HCT116 (cell line): ENCODE data around the gene CD40. TPM values are rescaled to one million over a fixed set of nuclear protein-coding genes. Genes with fewer than 3 reads are reported as not detected.

Experiments
- ATAC-seq: fragments of 200-7000 bp; cut with Tn5 transposase; 2 replicates; pipeline ENCODE4 v1.9.1; 2020; ENCODE audit warnings: mild to moderate bottlenecking, moderate library complexity
- BruUV-seq: library from RNA; stranded (reverse); fragments of 400-500 nt; replicated peaks from 2 replicates; lab custom pipeline; 2021; lab: Mats Ljungman, UMichigan
- CTCF ChIA-PET: fragments of 300-600 bp; sonication (Branson Sonifier 250); formaldehyde crosslinking; loops from one replicate; lab custom pipeline; 2021; ENCODE audit warnings: antibody characterized with exemption; lab: Charles Lee
- POLR2A ChIA-PET: fragments of 300-600, 350-600 bp; sonication (Branson Sonifier 250); formaldehyde crosslinking; loops from one replicate; lab custom pipeline; 2021; ENCODE audit warnings: antibody characterized with exemption; lab: Charles Lee
- RAD21 ChIA-PET, 2 experiments: fragments of 300-600 bp; sonication (Branson Sonifier 250); formaldehyde crosslinking; loops; one replicate each; lab custom pipeline; 2023; ENCODE audit warnings: low total read pairs in 2 of 2; ENCODE audit not compliant: uncharacterized antibody in 2 of 2, unreplicated experiment in 2 of 2, low non-redundant PET in 1 of 2; lab: Charles Lee
- DNase-seq: peaks from one replicate; pipeline ENCODE4 v3.0.0-alpha.2; 2010; ENCODE audit warnings: low read depth, low spot score
- H2AFZ ChIP-seq: fragments of 200-600 bp; shearing (Covaris generic), sonication (generic); 2 replicates; pipeline ENCODE4 v1.6.1; 2017; ENCODE audit warnings: low read depth, mixed run types, mixed read lengths, antibody characterized with exemption, low read length; ENCODE audit not compliant: poor library complexity, severe bottlenecking
- H3K27ac ChIP-seq: 2 replicates; pipeline ENCODE4 v1.5.1; 2012; ENCODE audit warnings: low read depth, low read length
- H3K27me3 ChIP-seq: fragments of 200-600 bp; sonication (generic); 2 replicates; pipeline ENCODE4 v1.6.1; 2016; ENCODE audit warnings: mixed run types, low read length, mixed read lengths; ENCODE audit not compliant: insufficient read depth
- H3K36me3 ChIP-seq, 2 experiments: fragments of 200-500 bp in 1 of 2; fragments of 200-600 bp in 1 of 2; sonication (Bioruptor generic) in 1 of 2; sonication (generic) in 1 of 2; 2 replicates each; pipeline versions ENCODE4 v1.5.1 to v1.6.1; 2014 to 2016; ENCODE audit warnings: low read length in 2 of 2, inconsistent platforms in 1 of 2, mixed read lengths in 1 of 2, mixed run types in 1 of 2; ENCODE audit not compliant: insufficient read depth in 2 of 2, control insufficient read depth in 1 of 2
- H3K4me1 ChIP-seq, 2 experiments: fragments of 200-600 bp in 1 of 2; sonication (generic) in 1 of 2; 2 replicates each; pipeline versions ENCODE4 v1.5.1 to v1.6.1; 2012 to 2017; ENCODE audit warnings: low read length in 2 of 2, inconsistent platforms in 1 of 2, mild to moderate bottlenecking in 1 of 2, mixed read lengths in 1 of 2, mixed run types in 1 of 2, moderate library complexity in 1 of 2; ENCODE audit not compliant: insufficient read depth in 2 of 2, control insufficient read depth in 1 of 2
- H3K4me2 ChIP-seq: fragments of 200-600 bp; sonication (generic); 2 replicates; pipeline ENCODE4 v1.6.1; 2017; ENCODE audit warnings: mixed run types, low read length, mixed read lengths
- H3K4me3 ChIP-seq, 2 experiments: fragments of 200-600 bp in 1 of 2; sonication (generic) in 1 of 2; replicated peaks in 1 of 2; 2 replicates each; pipeline ENCODE4 v1.5.1; 2011 to 2016; ENCODE audit warnings: low read length in 2 of 2, control low read depth in 1 of 2, low read depth in 1 of 2, mild to moderate bottlenecking in 1 of 2, mixed read lengths in 1 of 2, mixed run types in 1 of 2
- H3K79me2 ChIP-seq: fragments of 200-600 bp; sonication (generic); 2 replicates; pipeline ENCODE4 v1.6.1; 2017; ENCODE audit warnings: mild to moderate bottlenecking, mixed run types, low read length, moderate library complexity, mixed read lengths; ENCODE audit not compliant: insufficient read depth
- H3K9ac ChIP-seq: fragments of 200-600 bp; sonication (generic); 2 replicates; pipeline ENCODE4 v1.6.1; 2016; ENCODE audit warnings: low read length, mixed read lengths
- H3K9me2 ChIP-seq: fragments of 200-600 bp; sonication (generic), shearing (Covaris generic); 2 replicates; pipeline ENCODE4 v1.6.1; 2017; ENCODE audit warnings: mixed run types, mild to moderate bottlenecking, moderate library complexity; ENCODE audit not compliant: insufficient read depth
- H3K9me3 ChIP-seq, 2 experiments: fragments of 200-500 bp in 1 of 2; fragments of 200-600 bp in 1 of 2; sonication (Bioruptor generic) in 1 of 2; sonication (generic) in 1 of 2; 2 replicates each; pipeline ENCODE4 v1.6.1; 2014 to 2017; ENCODE audit warnings: low read length in 2 of 2, mixed read lengths in 2 of 2, inconsistent platforms in 1 of 2, low read depth in 1 of 2, mild to moderate bottlenecking in 1 of 2, mixed run types in 1 of 2, moderate library complexity in 1 of 2; ENCODE audit not compliant: control insufficient read depth in 1 of 2, insufficient read depth in 1 of 2
- H4K20me1 ChIP-seq: fragments of 200-600 bp; sonication (generic), shearing (Covaris generic); 2 replicates; pipeline ENCODE4 v1.6.1; 2017; ENCODE audit warnings: mixed run types, mild to moderate bottlenecking, moderate library complexity; ENCODE audit not compliant: insufficient read depth
- CBX3 ChIP-seq: IDR thresholded peaks from 2 replicates; pipeline ENCODE4 v1.6.1; 2012; ENCODE audit warnings: low read depth
- ELF1 ChIP-seq: IDR thresholded peaks from 2 replicates; pipeline ENCODE4 v1.6.1; 2012; ENCODE audit warnings: low read depth, borderline replicate concordance
- EZH2phosphoT487 ChIP-seq: fragments of 200-600 bp; IDR thresholded peaks from 2 replicates; pipeline ENCODE4 v1.6.1; 2018; ENCODE audit warnings: antibody characterized with exemption, borderline replicate concordance
- FOSL1 ChIP-seq: IDR thresholded peaks from 2 replicates; pipeline ENCODE4 v1.6.1; 2012; ENCODE audit warnings: low read depth
- POLR2AphosphoS5 ChIP-seq: IDR thresholded peaks from 2 replicates; pipeline ENCODE4 v1.6.1; 2011; ENCODE audit warnings: mild to moderate bottlenecking, low read depth, low read length, moderate library complexity
- RAD21 ChIP-seq: IDR thresholded peaks from 2 replicates; pipeline ENCODE4 v1.6.1; 2012; ENCODE audit warnings: low read depth, mild to moderate bottlenecking
- SIN3A ChIP-seq: IDR thresholded peaks from 2 replicates; pipeline ENCODE4 v1.6.1; 2012; ENCODE audit warnings: low read depth
- SP1 ChIP-seq: IDR thresholded peaks from 2 replicates; pipeline ENCODE4 v1.6.1; 2012; ENCODE audit warnings: low read depth
- SRF ChIP-seq: IDR thresholded peaks from 2 replicates; pipeline ENCODE4 v1.6.1; 2012; ENCODE audit warnings: low read depth
- TCF7L2 ChIP-seq: IDR thresholded peaks from 2 replicates; pipeline ENCODE4 v1.7.0; 2011; ENCODE audit warnings: borderline replicate concordance, inconsistent platforms; ENCODE audit not compliant: insufficient read depth, insufficient read length; ENCODE audit errors: extremely low read depth
- YY1 ChIP-seq: IDR thresholded peaks from 2 replicates; pipeline ENCODE4 v1.6.1; 2011; ENCODE audit warnings: low read length, low read depth, moderate library complexity, mild to moderate bottlenecking; ENCODE audit not compliant: insufficient replicate concordance; ENCODE audit errors: extremely low read depth
- ZFX ChIP-seq: fragments of 450-650 bp; IDR thresholded peaks from 2 replicates; pipeline ENCODE4 v1.6.1; 2017
- ZNF274 ChIP-seq: fragments of 200-500 bp; sonication (Bioruptor generic); IDR thresholded peaks from 2 replicates; pipeline ENCODE4 v1.6.1; 2014; ENCODE audit warnings: mild to moderate bottlenecking, low read depth, low read length, inconsistent platforms
- intact Hi-C: fragments of 100-400 bp; cut with micrococcal nuclease; formaldehyde crosslinking; loops from 2 replicates; pipeline ENCODE4 v1.10.0; 2022
- total RNA-seq: library from RNA; stranded (reverse); gene quantifications from one replicate; pipeline ENCODE4 v1.2.1, GENCODE V29; 2021; ENCODE audit not compliant: unreplicated experiment
- TF ChIP-seq, protein P1 (sequence below): IDR thresholded peaks from 2 replicates; pipeline ENCODE4 v1.6.1; 2012
- TF ChIP-seq, protein P2 (sequence below): IDR thresholded peaks from 2 replicates; pipeline ENCODE4 v1.6.1; 2012
- TF ChIP-seq, protein P3 (sequence below): IDR thresholded peaks from 2 replicates; pipeline ENCODE4 v1.6.1; 2011; ENCODE audit warnings: mild to moderate bottlenecking, low read length, moderate library complexity; ENCODE audit not compliant: insufficient replicate concordance; ENCODE audit errors: extremely low read depth
- TF ChIP-seq, protein P4 (sequence below), 3 experiments: fragments of 200-600 bp in 1 of 3; sonication (generic) in 1 of 3; IDR thresholded peaks in 2 of 3; conservative IDR thresholded peaks in 1 of 3; 2 replicates each; pipeline ENCODE4 v1.5.1; 2012 to 2017; ENCODE audit warnings: low read depth in 2 of 3, low read length in 2 of 3, antibody characterized with exemption in 1 of 3, borderline replicate concordance in 1 of 3, control low read depth in 1 of 3, mild to moderate bottlenecking in 1 of 3, mixed read lengths in 1 of 3, mixed run types in 1 of 3, moderate library complexity in 1 of 3; ENCODE audit not compliant: insufficient read depth in 1 of 3
- TF ChIP-seq, protein P5 (sequence below): IDR thresholded peaks from 2 replicates; pipeline ENCODE4 v1.6.1; 2012; ENCODE audit warnings: low read depth

CD40 gene
- total RNA-seq, 1 experiment from 2014 or later: 21.3 TPM

DNA sequence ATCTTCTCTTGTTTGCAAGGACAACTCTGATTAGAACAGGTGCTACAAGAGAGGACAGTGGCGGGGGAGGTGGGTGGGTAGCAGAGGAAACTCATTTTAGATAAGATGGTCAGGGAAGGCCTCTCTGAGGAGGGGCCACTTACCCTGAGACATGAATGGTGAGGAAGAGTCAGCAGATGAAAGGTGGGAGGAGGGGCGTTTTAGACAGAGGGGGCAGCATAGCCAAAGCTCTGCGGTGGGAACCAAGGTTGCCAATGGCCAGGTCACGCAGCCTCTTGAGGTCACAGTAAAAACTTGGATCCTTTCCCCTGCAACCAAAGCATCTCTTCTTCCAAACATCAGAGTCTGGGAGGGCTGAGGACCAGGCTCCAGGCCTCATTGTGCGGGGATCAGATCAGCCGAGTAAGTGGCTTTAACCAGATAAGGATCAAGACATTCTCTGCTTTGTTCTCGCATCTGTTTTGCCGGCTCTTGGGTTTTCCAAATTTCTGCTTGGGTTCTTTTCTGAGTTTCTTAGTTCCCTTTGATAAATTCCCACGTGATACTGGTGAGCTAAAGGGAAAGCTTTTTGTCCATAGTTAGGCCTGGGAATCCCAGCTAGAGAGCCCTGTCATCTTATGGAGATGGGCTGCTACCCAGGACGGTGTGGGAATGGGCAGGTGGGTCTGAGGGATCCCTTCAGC, 5.5 kb upstream of the CD40 start:
- no TSS peak for BruUV-seq
- POLR2A ChIA-PET: no interaction called here
- H3K9ac ChIP-seq: no peak overlapping the region
- H3K79me2 ChIP-seq: no peaks in the 10 kb centered on the region
- H3K9me2 ChIP-seq: no peaks in the 10 kb centered on the region
- H3K9me3 ChIP-seq: no peaks in the 10 kb centered on the region
- ATAC-seq (no peak), DNase-seq (no peak)
- RAD21 ChIA-PET: no interaction called here
- peaks cover 17% of the 10 kb centered on the region; the same call in 1 of the 2 replicates for H3K27me3 ChIP-seq
- H3K4me3 ChIP-seq: no peak overlapping the region
- intact Hi-C loops: no loop called here
- TF ChIP-seq EZH2phosphoT487: no peak
- TF ChIP-seq, protein P1, sequence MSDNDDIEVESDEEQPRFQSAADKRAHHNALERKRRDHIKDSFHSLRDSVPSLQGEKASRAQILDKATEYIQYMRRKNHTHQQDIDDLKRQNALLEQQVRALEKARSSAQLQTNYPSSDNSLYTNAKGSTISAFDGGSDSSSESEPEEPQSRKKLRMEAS: no peak
- TF ChIP-seq ELF1: no peak
- TF ChIP-seq RAD21: no peak
- TF ChIP-seq SP1: no peak
- TF ChIP-seq CBX3: no peak
- TF ChIP-seq SRF: no peak
- no peak for TF ChIP-seq POLR2AphosphoS5
- TF ChIP-seq, protein P2, sequence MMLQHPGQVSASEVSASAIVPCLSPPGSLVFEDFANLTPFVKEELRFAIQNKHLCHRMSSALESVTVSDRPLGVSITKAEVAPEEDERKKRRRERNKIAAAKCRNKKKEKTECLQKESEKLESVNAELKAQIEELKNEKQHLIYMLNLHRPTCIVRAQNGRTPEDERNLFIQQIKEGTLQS: no peak
- TF ChIP-seq, protein P3, sequence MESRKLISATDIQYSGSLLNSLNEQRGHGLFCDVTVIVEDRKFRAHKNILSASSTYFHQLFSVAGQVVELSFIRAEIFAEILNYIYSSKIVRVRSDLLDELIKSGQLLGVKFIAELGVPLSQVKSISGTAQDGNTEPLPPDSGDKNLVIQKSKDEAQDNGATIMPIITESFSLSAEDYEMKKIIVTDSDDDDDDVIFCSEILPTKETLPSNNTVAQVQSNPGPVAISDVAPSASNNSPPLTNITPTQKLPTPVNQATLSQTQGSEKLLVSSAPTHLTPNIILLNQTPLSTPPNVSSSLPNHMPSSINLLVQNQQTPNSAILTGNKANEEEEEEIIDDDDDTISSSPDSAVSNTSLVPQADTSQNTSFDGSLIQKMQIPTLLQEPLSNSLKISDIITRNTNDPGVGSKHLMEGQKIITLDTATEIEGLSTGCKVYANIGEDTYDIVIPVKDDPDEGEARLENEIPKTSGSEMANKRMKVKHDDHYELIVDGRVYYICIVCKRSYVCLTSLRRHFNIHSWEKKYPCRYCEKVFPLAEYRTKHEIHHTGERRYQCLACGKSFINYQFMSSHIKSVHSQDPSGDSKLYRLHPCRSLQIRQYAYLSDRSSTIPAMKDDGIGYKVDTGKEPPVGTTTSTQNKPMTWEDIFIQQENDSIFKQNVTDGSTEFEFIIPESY: no peak
- TF ChIP-seq TCF7L2: no peak
- TF ChIP-seq, protein P4, sequence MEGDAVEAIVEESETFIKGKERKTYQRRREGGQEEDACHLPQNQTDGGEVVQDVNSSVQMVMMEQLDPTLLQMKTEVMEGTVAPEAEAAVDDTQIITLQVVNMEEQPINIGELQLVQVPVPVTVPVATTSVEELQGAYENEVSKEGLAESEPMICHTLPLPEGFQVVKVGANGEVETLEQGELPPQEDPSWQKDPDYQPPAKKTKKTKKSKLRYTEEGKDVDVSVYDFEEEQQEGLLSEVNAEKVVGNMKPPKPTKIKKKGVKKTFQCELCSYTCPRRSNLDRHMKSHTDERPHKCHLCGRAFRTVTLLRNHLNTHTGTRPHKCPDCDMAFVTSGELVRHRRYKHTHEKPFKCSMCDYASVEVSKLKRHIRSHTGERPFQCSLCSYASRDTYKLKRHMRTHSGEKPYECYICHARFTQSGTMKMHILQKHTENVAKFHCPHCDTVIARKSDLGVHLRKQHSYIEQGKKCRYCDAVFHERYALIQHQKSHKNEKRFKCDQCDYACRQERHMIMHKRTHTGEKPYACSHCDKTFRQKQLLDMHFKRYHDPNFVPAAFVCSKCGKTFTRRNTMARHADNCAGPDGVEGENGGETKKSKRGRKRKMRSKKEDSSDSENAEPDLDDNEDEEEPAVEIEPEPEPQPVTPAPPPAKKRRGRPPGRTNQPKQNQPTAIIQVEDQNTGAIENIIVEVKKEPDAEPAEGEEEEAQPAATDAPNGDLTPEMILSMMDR (IDR thresholded peaks at IDR 0.05 in 2 of 3, conservative IDR thresholded peaks at IDR 0.05 in 1 of 3; ENCODE audit: borderline replicate concordance in 1 of 3, insufficient read depth in 1 of 3, low read depth in 2 of 3, low read length in 2 of 3): no peak
- TF ChIP-seq, protein P5, sequence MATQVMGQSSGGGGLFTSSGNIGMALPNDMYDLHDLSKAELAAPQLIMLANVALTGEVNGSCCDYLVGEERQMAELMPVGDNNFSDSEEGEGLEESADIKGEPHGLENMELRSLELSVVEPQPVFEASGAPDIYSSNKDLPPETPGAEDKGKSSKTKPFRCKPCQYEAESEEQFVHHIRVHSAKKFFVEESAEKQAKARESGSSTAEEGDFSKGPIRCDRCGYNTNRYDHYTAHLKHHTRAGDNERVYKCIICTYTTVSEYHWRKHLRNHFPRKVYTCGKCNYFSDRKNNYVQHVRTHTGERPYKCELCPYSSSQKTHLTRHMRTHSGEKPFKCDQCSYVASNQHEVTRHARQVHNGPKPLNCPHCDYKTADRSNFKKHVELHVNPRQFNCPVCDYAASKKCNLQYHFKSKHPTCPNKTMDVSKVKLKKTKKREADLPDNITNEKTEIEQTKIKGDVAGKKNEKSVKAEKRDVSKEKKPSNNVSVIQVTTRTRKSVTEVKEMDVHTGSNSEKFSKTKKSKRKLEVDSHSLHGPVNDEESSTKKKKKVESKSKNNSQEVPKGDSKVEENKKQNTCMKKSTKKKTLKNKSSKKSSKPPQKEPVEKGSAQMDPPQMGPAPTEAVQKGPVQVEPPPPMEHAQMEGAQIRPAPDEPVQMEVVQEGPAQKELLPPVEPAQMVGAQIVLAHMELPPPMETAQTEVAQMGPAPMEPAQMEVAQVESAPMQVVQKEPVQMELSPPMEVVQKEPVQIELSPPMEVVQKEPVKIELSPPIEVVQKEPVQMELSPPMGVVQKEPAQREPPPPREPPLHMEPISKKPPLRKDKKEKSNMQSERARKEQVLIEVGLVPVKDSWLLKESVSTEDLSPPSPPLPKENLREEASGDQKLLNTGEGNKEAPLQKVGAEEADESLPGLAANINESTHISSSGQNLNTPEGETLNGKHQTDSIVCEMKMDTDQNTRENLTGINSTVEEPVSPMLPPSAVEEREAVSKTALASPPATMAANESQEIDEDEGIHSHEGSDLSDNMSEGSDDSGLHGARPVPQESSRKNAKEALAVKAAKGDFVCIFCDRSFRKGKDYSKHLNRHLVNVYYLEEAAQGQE: no peak
- no peak for TF ChIP-seq FOSL1
- no peak for TF ChIP-seq SIN3A
- TF ChIP-seq ZNF274: no peak
- no peak for TF ChIP-seq ZFX
- TF ChIP-seq YY1: no peak
- TF ChIP-seq, all 23 proteins: peak for 0
- Histone ChIP-seq H3K36me3 (no peaks in the 10 kb centered on the region), H3K27ac (no peak overlapping the region), H4K20me1 (no peaks in the 10 kb centered on the region), H3K4me2 (no peak overlapping the region), H2AFZ (no peak overlapping the region), H3K4me1 (peaks cover 1 to 2% of the 10 kb centered on the region in 2 experiments; a peak in 3 of 4 replicates)
- CTCF ChIA-PET: no interaction called here
